ENCODE results near the gene DENND4C.

The DENND4C gene

GRCh38 chr9:19269582-19269981 lies 39.1 kb downstream of the DENND4C start:
- DNase-seq (ENCODE audit: low read depth) = no peak

- no peak for DNase-seq (ENCODE audit: low read depth)
These were observed 40.0 kb downstream of the DENND4C start for GRCh38 chr9:19270421-19270949.

DNA sequence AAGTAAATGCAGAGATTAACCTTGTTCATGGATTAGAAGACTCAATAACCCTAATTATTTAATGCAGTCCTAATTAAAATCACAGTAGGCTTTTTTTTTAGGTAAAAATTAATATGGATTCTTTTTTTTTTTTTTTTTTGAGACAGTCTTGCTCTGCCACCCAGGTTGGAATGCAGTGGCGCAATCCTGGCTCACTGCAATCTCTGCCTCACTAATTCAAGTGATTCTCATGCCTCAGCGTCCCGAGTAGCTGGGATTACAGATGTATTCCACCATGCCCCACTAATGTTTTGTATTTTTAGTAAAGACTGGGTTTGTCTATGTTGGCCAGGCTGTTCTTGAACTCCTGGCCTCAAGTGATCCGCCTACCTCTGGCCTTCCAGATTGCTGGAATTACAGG lies 40.6 kb downstream of the DENND4C start:
- no peak for DNase-seq (ENCODE audit: low read depth)

- no peak for DNase-seq (ENCODE audit: low read depth)
These were observed 51.3 kb downstream of the DENND4C start for GRCh38 chr9:19281801-19282200.

GRCh38 chr9:19283072-19283710 lies 52.7 kb downstream of the DENND4C start:
- no peak for DNase-seq (ENCODE audit: low read depth)

GRCh38 chr9:19284729-19285128 lies 54.2 kb downstream of the DENND4C start:
- DNase-seq (ENCODE audit: low read depth) = no peak

GRCh38 chr9:19286634-19287188 lies 56.2 kb downstream of the DENND4C start:
- no peak for DNase-seq (ENCODE audit: low read depth)

DNA sequence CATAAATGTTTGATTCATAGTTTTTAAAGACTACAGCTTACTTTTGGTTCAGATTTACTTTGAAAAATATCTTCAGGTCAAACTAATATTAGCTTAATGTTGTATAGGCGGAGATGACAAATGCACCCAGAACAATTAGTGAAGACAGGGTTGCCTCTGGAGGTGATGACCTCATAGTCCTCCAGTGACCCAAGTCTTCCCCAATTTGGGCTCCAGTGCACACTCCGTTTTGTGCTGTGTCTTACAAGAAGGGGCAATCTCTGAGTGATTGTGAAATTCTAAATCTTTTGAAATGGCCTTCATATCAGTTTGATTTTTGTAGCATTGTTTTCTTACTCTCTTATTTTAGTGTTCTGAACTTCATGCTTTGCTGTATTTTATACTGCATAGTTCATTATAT lies 57.6 kb downstream of the DENND4C start:
- no peak for DNase-seq (ENCODE audit: low read depth)

DNA sequence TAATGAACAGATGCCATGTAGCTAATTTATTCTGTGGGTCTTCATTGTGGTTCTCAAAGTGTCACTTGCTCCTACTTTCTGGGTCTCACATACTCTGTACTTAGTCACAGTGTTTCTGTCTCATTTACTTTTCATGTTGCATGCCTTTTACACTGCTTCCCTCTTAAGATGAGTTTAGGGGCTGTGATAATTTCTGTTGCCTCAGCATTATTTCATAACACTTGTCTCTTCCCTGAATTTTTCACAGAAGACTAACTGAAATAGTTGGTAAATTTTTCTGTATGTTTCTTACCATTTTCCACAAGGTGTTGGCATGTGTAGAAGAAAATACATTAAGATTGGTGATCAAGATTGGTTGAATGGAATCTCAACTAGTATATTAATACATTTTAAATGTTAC lies 59.6 kb downstream of the DENND4C start:
- no peak for DNase-seq (ENCODE audit: low read depth)

DNA sequence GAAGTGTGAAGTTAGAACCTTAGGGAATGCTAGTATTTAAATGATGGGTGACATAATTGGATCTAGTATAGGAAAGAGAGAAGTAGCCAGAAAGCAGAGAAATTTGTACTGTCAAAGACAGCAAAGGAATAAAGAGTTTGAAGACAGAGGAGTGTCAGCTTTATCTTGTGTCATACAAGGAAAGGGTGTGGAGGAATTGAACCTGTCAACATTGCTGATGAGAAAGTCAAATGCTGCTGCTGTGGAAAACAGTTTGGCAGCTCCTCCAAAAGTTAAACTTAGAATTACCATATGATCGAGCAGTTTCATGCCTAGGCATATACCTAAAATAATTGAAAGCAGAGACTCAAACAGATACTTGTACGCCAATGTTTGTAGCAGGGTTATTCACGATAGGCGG lies 63.7 kb downstream of the DENND4C start:
- DNase-seq (ENCODE audit: low read depth) = no peak

DNA sequence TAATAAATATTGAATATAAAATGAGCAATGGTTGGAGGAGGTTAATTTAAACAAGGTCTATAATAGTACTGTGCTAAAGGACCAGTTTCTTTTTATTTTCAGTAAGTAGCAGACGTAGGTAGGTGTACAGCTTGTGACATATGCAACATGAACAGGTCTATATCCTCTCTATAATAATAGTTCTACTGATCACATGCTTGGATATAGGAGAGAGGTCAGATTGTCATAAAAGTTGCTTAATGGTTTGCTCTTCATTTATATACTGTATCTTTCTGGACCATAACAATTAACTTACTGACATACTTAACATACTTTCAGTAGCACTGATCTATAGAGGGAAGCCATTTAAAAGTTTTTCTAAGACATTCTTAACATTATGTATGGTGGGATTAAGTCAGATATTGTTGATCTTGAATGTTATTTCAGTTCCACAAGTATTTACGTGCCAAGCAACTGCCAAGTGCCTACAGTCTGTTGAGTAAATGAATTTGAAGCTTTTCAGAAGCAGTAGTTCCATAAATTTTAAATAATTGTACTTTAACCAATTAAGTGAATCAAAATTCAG lies 68.0 kb downstream of the DENND4C start:
- DNase-seq (ENCODE audit: low read depth) = no peak

- no peak for DNase-seq (ENCODE audit: low read depth)
These were observed 72.7 kb downstream of the DENND4C start for GRCh38 chr9:19303216-19303615.

DNA sequence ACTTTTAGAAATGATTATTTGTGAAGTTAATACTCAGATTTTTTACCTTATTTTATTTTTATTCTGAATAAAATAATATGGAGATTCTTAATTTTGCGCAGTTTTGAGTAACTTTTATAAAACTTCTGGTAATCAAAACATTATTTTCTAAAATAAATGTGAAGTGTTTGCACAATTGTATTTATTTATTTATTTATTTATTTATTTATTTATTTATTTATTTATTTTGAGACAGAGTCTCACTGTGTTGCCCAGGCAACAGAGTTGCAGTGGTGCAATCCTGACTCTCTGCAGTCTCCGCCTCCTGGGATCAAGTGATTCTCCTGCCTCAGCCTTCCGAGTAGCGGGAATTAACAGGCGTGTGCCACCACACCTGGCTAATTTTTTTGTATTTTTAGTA lies 76.1 kb downstream of the DENND4C start:
- no peak for DNase-seq (ENCODE audit: low read depth)

- no peak for DNase-seq (ENCODE audit: low read depth)
These were observed 79.8 kb downstream of the DENND4C start for GRCh38 chr9:19310246-19310645.

GRCh38 chr9:19313573-19313972 lies 83.1 kb downstream of the DENND4C start:
- no peak for DNase-seq (ENCODE audit: low read depth)

DNA sequence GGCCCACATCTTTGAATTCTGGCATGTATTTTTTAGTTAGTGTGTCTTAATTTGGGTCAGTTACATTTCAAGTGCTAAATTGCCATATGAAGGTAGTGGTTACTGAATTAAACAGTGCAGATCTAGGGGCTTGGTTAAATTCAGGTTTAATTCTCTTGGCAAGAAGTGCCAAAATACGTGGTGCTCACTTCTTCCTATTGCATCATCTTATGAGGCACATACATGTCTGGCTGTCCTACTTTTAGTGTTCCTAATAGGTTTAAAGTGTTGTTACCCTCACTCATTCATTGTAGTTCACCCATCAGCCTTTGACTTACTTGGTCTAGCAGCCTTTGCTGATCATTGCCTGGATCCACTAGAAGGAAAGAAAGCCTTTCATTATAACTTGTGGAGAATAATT lies 90.0 kb downstream of the DENND4C start:
- no peak for DNase-seq (ENCODE audit: low read depth)

DNA sequence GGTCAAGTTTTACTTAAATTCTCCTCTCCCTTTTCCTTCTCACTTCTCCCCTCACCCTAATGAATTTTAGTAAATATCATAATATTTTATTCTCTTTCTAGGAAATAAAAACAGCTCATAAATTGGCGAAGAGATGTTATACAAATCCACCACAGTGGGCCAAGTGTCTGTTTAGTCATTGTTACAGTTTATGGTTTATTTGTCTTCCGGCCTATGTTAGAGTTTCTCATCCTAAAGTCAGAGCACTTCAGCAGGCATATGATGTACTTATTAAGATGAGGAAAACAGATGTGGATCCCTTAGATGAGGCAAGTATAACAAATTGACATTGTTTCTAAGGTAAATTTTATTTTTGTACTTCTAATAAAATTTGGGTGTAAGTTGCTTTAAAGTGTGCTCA lies 101.4 kb downstream of the DENND4C start:
- no peak for DNase-seq (ENCODE audit: low read depth)

DNA sequence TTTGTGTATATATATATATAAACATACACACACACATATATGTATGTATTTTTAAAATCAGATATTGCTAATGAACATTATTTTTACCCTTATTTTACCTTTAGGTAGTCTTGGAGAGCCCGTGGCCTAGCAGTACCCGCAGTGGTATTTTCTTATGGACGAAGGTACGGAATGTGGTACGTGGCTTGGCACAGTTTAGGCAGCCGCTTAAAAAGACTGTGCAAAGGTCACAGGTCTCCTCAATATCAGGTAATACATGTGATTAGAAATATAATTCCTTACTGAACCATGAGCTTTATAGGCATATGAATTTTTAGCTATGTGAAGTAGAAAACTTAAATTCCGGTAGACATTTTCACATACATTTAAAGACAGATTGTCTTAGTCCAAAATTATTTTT lies 105.7 kb downstream of the DENND4C start:
- DNase-seq (ENCODE audit: low read depth) = no peak

- DNase-seq (ENCODE audit: low read depth) = no peak
These were observed 112.5 kb downstream of the DENND4C start for GRCh38 chr9:19342947-19343346.

- no peak for DNase-seq (ENCODE audit: low read depth)
These were observed 128.2 kb downstream of the DENND4C start for GRCh38 chr9:19358701-19359100.

DNA sequence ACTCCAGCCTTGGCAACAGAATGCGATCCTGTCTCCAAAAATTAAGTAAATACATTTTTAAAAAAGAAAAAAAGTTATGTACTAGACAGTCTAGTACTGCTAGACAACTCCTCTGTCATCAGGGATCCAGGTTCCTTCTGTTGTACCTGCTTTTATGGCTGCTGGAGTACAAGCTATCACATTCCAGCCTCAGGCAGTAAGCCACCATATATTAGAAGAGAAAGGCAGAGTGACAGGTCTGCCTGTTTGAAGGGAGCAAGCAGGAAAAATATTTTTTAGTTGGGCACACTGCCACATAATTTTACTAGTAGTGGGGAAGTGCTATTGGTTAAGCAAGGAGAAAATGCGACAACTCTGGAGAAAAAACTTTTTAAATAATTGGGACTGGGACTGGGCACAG lies 138.6 kb downstream of the DENND4C start:
- DNase-seq (ENCODE audit: low read depth) = no peak

- no peak for DNase-seq (ENCODE audit: low read depth)
These were observed 141.4 kb downstream of the DENND4C start for GRCh38 chr9:19371942-19372341.

DNA sequence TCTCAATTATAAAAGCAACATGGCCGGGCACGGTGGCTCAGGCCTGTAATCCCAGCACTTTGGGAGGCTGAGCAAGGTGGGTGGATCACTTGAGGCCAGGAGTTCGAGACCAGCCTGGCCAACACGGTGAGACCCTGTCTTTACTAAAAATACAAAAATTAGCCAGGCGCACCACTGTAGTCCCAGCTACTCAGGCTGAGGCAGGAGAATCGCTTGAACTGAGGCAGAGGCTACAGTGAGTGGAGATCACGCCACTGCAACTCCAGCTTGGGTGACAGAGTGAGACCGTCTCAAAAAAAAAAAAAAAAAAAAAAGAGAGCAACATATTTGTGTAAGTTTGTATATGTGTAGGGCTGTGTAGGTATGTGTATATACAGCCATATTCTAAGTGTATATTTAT lies 142.1 kb downstream of the DENND4C start:
- no peak for DNase-seq (ENCODE audit: low read depth)

DNA sequence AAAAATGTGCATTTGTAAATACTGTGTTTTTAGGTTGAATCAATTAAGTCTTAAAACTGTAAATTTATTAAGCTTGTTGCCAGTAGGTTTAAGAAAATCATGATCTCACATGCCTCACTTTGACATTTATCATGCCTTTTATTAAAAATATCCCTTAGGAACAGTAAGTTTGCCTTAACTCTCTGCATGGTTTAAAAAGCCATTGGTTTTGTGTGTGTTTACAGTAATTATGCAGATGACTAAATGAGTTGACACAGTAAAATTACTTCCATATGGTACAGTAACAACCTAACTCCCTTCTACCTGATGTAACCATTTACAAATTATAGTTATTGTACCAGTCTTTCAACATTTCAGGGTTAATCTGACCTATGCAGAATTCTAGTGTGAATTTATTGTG lies 143.0 kb downstream of the DENND4C start:
- DNase-seq (ENCODE audit: low read depth) = no peak

All from CMK (cell line).